ENCODE data around the gene TRIO.
A peak's percentile ranks its signal among the peaks of the same experiment; 100 is the strongest.

TRIO gene

DNA sequence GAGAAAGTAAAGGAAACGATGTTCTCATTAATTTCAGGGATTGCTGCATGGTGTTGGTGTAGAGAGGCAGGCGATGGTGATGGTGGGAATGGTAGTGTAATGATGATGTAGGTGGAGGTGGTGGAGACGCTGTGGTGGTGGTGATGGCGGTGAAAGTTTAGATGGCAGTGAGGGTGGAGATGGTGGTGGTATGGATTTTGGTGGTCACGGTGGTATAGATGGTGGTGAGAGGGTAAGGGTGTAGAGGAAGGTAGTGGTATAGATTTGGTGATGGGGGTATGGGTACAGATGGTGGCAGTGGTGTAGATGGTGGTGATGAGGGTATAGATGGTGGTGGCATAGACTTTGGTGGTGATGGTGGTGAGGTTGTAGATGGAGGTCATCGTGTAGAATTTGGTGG, 259.3 kb downstream of the TRIO start:
- TF ChIP-seq, protein P1, sequence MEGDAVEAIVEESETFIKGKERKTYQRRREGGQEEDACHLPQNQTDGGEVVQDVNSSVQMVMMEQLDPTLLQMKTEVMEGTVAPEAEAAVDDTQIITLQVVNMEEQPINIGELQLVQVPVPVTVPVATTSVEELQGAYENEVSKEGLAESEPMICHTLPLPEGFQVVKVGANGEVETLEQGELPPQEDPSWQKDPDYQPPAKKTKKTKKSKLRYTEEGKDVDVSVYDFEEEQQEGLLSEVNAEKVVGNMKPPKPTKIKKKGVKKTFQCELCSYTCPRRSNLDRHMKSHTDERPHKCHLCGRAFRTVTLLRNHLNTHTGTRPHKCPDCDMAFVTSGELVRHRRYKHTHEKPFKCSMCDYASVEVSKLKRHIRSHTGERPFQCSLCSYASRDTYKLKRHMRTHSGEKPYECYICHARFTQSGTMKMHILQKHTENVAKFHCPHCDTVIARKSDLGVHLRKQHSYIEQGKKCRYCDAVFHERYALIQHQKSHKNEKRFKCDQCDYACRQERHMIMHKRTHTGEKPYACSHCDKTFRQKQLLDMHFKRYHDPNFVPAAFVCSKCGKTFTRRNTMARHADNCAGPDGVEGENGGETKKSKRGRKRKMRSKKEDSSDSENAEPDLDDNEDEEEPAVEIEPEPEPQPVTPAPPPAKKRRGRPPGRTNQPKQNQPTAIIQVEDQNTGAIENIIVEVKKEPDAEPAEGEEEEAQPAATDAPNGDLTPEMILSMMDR (IDR thresholded peaks at IDR 0.05; ENCODE audit: low read depth, low read length, missing control alignments): no peak
- DNase-seq (ENCODE audit: low read depth): no peak
- in situ Hi-C loops (cut with HindIII; ENCODE audit: low sequenced_read_pairs): no loop called here
- no peak overlapping the region for H3K4me3 ChIP-seq (ENCODE audit: low read depth, low read length)

DNA sequence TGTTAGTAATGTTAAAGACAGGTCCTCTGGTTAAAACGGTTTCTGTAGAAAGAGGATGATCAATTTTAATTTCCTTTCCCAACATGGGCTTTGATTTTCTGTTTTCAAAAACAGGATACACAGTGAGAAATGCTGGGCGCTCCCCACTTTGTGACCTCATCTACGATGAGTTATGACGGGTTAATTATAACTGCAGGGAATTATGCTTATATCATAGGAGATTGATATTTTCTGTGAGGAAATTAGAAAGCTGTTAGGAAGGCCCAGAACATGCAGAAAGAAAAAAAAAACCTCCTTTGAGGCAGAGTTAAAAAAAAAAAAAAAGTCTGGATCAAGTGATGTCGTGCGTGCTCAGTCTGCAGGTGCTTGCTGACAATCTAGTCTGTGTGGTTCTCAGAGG, 261.6 kb downstream of the TRIO start:
- TF ChIP-seq, protein P1 (IDR thresholded peaks at IDR 0.05; ENCODE audit: low read depth, low read length, missing control alignments): no peak
- no peak overlapping the region for H3K4me3 ChIP-seq (ENCODE audit: low read depth, low read length)
- no peak for DNase-seq (ENCODE audit: low read depth)
- in situ Hi-C loops (cut with HindIII; ENCODE audit: low sequenced_read_pairs): no loop called here

DNA sequence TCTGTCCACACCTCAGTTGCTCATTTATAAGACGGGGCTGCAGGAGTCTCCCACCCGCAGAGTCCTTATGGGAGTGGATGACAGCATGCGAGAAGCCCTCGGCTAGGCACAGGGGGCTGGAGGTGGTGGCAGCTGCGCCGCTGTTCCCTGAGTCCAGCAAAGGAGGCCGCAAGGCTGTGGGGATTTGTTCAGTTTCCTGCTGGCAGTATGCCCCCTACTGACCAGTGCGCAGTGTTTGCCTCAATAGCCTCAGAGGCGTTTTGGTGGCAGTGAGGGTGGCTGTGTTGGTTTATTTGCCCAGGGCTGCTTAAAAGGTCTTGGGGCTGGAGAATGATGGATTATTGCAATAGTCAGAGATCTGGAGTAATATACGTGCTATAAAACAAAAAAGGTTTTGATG, 262.1 kb downstream of the TRIO start:
- no peak for DNase-seq (ENCODE audit: low read depth)
- in situ Hi-C loops (cut with HindIII; ENCODE audit: low sequenced_read_pairs): no loop called here
- H3K4me3 ChIP-seq (ENCODE audit: low read depth, low read length): no peak overlapping the region
- TF ChIP-seq, protein P1 (IDR thresholded peaks at IDR 0.05; ENCODE audit: low read depth, low read length, missing control alignments): peak; percentile 43

DNA sequence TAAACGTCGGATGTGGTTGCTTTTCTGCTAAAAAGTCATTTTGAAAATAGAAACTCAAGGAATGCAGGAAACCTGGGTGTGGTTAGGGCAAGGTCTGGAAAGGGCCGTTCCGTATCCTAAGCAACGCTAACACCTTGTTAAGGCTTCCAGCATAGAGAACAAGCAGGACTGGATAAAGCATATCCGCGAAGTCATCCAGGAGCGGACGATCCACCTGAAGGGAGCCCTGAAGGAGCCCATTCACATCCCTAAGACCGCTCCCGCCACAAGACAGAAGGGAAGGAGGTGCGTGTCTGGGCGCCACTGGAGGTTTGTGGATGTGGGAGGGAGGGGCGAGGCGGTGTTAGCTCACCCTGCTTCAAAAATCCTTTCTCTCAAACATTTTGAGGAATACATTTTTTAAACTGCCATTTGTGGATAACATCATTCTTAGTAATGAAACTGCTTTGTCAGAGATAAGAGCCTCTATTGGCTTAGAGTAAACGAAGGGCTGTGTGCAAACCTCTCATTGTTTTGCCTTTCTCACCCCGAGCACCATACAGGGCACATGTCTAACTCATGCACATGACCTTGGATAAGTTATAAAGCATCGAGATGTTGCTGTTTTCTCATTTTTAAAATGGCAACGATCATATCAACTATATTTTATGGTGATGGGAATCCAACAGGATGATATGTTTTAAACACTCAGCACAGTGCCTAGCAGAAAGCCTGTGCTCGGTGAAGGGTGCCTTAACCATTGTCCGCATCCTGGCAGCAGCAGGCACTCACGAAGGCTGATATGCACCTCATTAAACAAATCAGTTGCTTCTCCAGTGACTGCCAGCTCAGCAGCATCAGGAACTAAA, 262.8 kb downstream of the TRIO start:
- in situ Hi-C loops (cut with HindIII; ENCODE audit: low sequenced_read_pairs): no loop called here
- no peak overlapping the region for H3K4me3 ChIP-seq (ENCODE audit: low read depth, low read length)
- TF ChIP-seq, protein P1 (IDR thresholded peaks at IDR 0.05; ENCODE audit: low read depth, low read length, missing control alignments): no peak
- no peak for DNase-seq (ENCODE audit: low read depth)

DNA sequence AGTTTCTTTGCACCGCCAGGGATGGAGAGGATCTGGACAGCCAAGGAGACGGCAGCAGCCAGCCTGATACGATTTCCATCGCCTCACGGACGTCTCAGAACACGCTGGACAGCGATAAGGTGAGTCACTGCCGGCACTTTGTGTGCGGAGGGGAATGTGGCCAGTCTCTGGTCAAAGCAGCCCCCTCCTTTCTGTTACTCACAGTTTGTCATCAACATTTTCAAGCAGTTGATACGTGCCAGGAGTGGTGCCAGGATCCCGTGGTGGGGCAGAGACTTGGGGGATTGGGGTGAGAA, 263.4 kb downstream of the TRIO start:
- TF ChIP-seq, protein P1 (IDR thresholded peaks at IDR 0.05; ENCODE audit: low read depth, low read length, missing control alignments): no peak
- in situ Hi-C loops (cut with HindIII; ENCODE audit: low sequenced_read_pairs): no loop called here
- peak; percentile 79 for DNase-seq (ENCODE audit: low read depth)
- H3K4me3 ChIP-seq (ENCODE audit: low read depth, low read length): no peak overlapping the region

DNA sequence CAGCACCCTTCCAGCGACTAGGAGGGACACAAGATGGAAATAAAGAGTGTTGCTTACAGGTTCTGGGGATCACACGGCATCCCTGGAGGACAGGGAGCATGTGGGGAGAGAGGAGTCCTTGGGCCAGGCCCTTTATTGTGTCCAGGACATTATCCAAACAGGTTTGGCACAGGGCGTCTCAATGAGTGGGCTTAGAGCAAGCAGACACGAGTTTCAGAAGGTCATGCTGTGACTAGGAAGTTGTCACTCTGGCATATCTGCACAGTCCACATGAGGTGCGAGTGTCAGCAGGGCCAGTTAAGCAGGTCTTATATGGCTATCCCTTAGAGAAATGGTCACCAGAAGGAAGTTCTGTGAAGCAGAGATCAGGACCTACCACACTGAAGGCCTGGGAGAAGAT, 263.9 kb downstream of the TRIO start:
- TF ChIP-seq, protein P1 (IDR thresholded peaks at IDR 0.05; ENCODE audit: low read depth, low read length, missing control alignments): no peak
- no peak overlapping the region for H3K4me3 ChIP-seq (ENCODE audit: low read depth, low read length)
- DNase-seq (ENCODE audit: low read depth): no peak
- in situ Hi-C loops (cut with HindIII; ENCODE audit: low sequenced_read_pairs): no loop called here

Measured in astrocyte of the cerebellum (primary cell).